HepG2 (cell line): Measurements from ENCODE around the gene PRSS33. TPM values are rescaled to one million over a fixed set of nuclear protein-coding genes. Genes with fewer than 3 reads are reported as not detected.

Source experiments
- BCLAF1 ChIP-seq: fragments of 450-650 bp; IDR thresholded peaks from 2 replicates; pipeline ENCODE4 v1.6.1; 2017; ENCODE audit warnings: mild to moderate bottlenecking
- DMTF1 ChIP-seq: sonication (generic); formaldehyde crosslinking; IDR thresholded peaks from 2 replicates; pipeline ENCODE4 v1.4.0; 2020; ENCODE audit warnings: mild to moderate bottlenecking, missing genetic modification reagents
- KDM3A ChIP-seq: IDR thresholded peaks from 2 replicates; pipeline ENCODE4 v1.6.1; 2018; ENCODE audit warnings: low read depth, missing compliant biosample characterization
- LRRFIP1 ChIP-seq: sonication (generic); formaldehyde crosslinking; conservative IDR thresholded peaks from 2 replicates; pipeline ENCODE4 v1.4.0; 2020; ENCODE audit warnings: missing genetic modification reagents
- RAD21 ChIP-seq: fragments of 450-650 bp; formaldehyde crosslinking; IDR thresholded peaks from 2 replicates; pipeline ENCODE4 v1.5.0; 2020; ENCODE audit warnings: mild to moderate bottlenecking
- UBTF ChIP-seq: sonication (generic); formaldehyde crosslinking; IDR thresholded peaks from 2 replicates; pipeline ENCODE4 v1.4.0; 2020; ENCODE audit warnings: mild to moderate bottlenecking, missing genetic modification reagents
- ZNF235 ChIP-seq: sonication (generic); formaldehyde crosslinking; IDR thresholded peaks from 2 replicates; pipeline ENCODE4 v1.8.1; 2023; ENCODE audit warnings: mild to moderate bottlenecking, missing genetic modification reagents, borderline replicate concordance
- ZNF33A ChIP-seq: sonication (generic); formaldehyde crosslinking; IDR thresholded peaks from 2 replicates; pipeline ENCODE4 v1.5.1; 2020; ENCODE audit warnings: missing genetic modification reagents, mild to moderate bottlenecking, moderate library complexity, borderline replicate concordance
- ZNF788 ChIP-seq: sonication (generic); formaldehyde crosslinking; IDR thresholded peaks from 2 replicates; pipeline ENCODE4 v1.5.0; 2020; ENCODE audit warnings: mild to moderate bottlenecking, missing genetic modification reagents, borderline replicate concordance
- polyA plus RNA-seq, 8 experiments: library from polyadenylated mRNA; depleted of rRNA in 3 of 8; stranded (reverse) in 7 of 8; unstranded in 1 of 8; fragments of >200 nt; fragmentation: Illumina TruSeq in 4 of 8; extraction: Trizol in 4 of 8; gene quantifications; 2 replicates each; pipeline versions ENCODE4 v1.2.1 to v1.2.3, GENCODE V29; 2011 to 2016; ENCODE audit warnings: low read depth in 4 of 8, missing spikeins in 1 of 8, mixed read lengths in 1 of 8; ENCODE audit not compliant: insufficient read depth in 1 of 8
- total RNA-seq, 5 experiments: library from RNA; depleted of rRNA; stranded (reverse); fragments of >200 nt; fragmentation: Illumina TruSeq; extraction: Trizol; gene quantifications; 2 replicates each; pipeline ENCODE4 v1.2.3, GENCODE V29; 2016; ENCODE audit warnings: low read depth in 1 of 5
- TF ChIP-seq, protein P1 (sequence below): sonication (generic); formaldehyde crosslinking; IDR thresholded peaks from 2 replicates; pipeline ENCODE4 v1.4.0; 2020; ENCODE audit warnings: mild to moderate bottlenecking, missing genetic modification reagents

The PRSS33 gene
- total and polyA plus RNA-seq, 2 of the 13 experiments (the other 11 are each of a cell fraction or from before 2014, with no cell fraction given), result not detected

DNA sequence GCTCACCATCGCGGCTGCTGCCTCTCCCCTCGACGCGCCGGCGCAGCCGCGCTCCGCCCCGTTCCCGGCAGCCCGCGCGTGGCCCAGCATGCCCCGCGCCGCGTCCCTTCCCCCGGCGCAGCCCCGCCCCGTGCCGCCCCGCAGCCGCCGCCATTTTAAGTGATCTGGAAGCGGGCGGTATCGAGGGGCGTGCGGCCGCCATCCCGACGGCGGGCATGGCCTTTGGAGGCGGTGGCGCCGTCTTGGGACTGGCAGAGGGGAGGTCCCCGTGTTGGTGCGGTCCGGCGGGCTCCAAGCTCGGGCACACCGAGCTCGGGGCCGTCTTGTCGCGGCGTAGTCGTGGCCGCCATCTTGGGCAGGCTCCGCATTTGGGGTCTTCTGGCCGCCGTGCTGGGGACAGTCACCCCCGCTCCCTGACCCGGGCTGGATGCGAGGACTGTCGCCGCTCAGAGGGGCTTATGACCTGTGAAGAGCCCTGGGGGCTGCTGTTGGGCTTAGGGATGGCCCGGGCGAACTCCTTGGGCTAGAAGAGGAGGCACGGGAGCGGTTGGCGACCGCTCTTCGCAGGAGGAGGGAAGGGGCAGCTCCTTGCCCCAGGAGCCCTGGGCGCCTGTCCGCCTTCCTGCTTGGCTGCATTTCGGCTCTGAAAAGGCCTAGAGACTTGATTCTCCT is 10.0 kb downstream of the PRSS33 start, which contains the start of gene ELOB (continued):
- TF ChIP-seq BCLAF1, result no peak
- peak; percentile 20; the same call in 1 of the 2 replicates for TF ChIP-seq ZNF788
- peak; percentile 53; the same call in 1 of the 2 replicates for TF ChIP-seq RAD21 (CRISPR knock-in tag)
- no peak for TF ChIP-seq ZNF235 (CRISPR knock-in tag)
- TF ChIP-seq, protein P1, sequence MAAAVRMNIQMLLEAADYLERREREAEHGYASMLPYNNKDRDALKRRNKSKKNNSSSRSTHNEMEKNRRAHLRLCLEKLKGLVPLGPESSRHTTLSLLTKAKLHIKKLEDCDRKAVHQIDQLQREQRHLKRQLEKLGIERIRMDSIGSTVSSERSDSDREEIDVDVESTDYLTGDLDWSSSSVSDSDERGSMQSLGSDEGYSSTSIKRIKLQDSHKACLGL (CRISPR knock-in tag), result peak; percentile 25; the same call in 1 of the 2 replicates
- TF ChIP-seq LRRFIP1 (CRISPR knock-in tag), result no peak
- TF ChIP-seq DMTF1 (CRISPR knock-in tag), result 0 out of 2 replicates have a peak, but pooled peaks have one; percentile 51
- no peak for TF ChIP-seq KDM3A (CRISPR knock-in tag)
- peak; percentile 55 for TF ChIP-seq UBTF
- TF ChIP-seq ZNF33A (CRISPR knock-in tag), result no peak
